ENCODE results near the gene WNT9A. TPM values are rescaled to one million over a fixed set of nuclear protein-coding genes. Genes with fewer than 3 reads are reported as not detected.

Gene WNT9A
- polyA plus RNA-seq, 3 donors, result not detected

DNA sequence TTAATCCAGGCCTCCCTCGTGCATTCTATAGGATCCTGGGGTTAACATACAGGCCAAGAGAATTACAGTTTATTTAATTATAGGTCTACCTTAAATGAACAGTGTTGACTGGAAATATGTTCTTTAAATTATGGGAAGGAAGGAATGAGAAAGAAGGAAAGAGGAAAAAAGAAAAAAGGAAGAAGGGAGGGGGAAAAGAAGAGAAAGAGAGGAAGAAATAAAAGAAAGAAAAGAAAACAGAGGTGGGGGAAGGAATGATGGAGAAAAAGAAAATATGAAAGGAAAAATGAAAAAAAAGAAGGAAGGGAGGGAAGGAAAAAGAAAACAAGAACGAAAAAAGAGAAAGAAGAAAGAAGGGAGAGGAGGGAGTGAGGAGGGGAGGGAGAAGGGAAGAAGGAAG lies 38.5 kb downstream of the WNT9A start:
- no peaks in the 10 kb centered on the region for H3K36me3 Mint-ChIP-seq
- no peak overlapping the region for H3K9ac ChIP-seq (ENCODE audit: insufficient read depth, low read length, poor library complexity, severe bottlenecking)
- H3K36me3 ChIP-seq (replicated peaks in 1 of 2; ENCODE audit: control insufficient read depth in 1 of 2, insufficient read depth in 2 of 2, low read length in 2 of 2), result no peaks in the 10 kb centered on the region
- WGBS (ENCODE audit: insufficient coverage), result 70% methylated on average over 1 of the region's 2 CpGs
- no peaks in the 10 kb centered on the region for H3K9me3 ChIP-seq (replicated peaks in 1 of 2; ENCODE audit: control insufficient read depth in 1 of 2, insufficient read depth in 1 of 2, low read length in 2 of 2)
- no peaks in the 10 kb centered on the region for H3K27me3 ChIP-seq (ENCODE audit: control insufficient read depth in 2 of 2, insufficient read depth in 2 of 2, low read length in 2 of 2)
- H3K27ac Mint-ChIP-seq, result no peak overlapping the region
- H3K4me1 ChIP-seq (ENCODE audit: control insufficient read depth in 1 of 2, insufficient read depth in 2 of 2, low read length in 2 of 2), result no peaks in the 10 kb centered on the region
- no peak overlapping the region for H3K27ac ChIP-seq (ENCODE audit: low read depth in 1 of 2, low read length in 2 of 2)
- H3K4me3 Mint-ChIP-seq, result no peak overlapping the region
- intact Hi-C loops (cut with micrococcal nuclease), result no loop called here
- H3K4me2 ChIP-seq (replicated peaks; ENCODE audit: extremely low read depth, low read length, poor library complexity, severe bottlenecking), result no peak overlapping the region
- H3K79me2 ChIP-seq (ENCODE audit: insufficient read depth, low read length), result no peaks in the 10 kb centered on the region
- H3K9me3 Mint-ChIP-seq, result peaks cover 0 to 1% (median 0%) of the 10 kb centered on the region in 7 donors
- TF ChIP-seq, protein P1, sequence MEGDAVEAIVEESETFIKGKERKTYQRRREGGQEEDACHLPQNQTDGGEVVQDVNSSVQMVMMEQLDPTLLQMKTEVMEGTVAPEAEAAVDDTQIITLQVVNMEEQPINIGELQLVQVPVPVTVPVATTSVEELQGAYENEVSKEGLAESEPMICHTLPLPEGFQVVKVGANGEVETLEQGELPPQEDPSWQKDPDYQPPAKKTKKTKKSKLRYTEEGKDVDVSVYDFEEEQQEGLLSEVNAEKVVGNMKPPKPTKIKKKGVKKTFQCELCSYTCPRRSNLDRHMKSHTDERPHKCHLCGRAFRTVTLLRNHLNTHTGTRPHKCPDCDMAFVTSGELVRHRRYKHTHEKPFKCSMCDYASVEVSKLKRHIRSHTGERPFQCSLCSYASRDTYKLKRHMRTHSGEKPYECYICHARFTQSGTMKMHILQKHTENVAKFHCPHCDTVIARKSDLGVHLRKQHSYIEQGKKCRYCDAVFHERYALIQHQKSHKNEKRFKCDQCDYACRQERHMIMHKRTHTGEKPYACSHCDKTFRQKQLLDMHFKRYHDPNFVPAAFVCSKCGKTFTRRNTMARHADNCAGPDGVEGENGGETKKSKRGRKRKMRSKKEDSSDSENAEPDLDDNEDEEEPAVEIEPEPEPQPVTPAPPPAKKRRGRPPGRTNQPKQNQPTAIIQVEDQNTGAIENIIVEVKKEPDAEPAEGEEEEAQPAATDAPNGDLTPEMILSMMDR (IDR thresholded peaks at IDR 0.05), result no peak
- no peak overlapping the region for H2AFZ ChIP-seq (ENCODE audit: insufficient read depth, low read depth, low read length, poor library complexity, severe bottlenecking)
- no peak for DNase-seq
- no peak overlapping the region for H3K4me3 ChIP-seq (replicated peaks in 1 of 3; ENCODE audit: low read depth in 2 of 3, low read length in 3 of 3)
- H3K4me1 Mint-ChIP-seq, result peaks cover 3% of the 10 kb centered on the region
- H3K27me3 Mint-ChIP-seq (ENCODE audit: low read depth in 3 of 3), result peaks cover 0 to 4% (median 1%) of the 10 kb centered on the region in 3 donors
- no peaks in the 10 kb centered on the region for H4K20me1 ChIP-seq (ENCODE audit: insufficient read depth, low read length)

DNA sequence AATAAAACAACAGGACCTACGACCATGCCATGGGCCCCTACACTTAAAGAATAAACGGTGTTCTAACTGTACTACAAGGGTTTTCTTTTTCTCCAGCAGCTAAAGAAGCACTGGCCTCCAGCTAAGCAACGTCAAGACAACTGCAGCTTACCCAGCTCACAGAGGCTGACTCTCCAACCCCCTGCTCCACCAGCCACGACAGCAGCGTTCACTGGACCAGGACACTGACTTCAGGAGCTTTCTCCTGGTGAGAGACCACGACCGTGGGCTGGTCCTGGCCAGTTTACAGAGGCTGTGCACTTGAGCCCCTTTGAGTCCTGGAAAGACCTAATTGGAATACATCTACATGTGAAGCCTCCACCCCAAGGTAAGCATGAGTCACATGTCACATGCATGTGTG lies 39.4 kb downstream of the WNT9A start:
- no peaks in the 10 kb centered on the region for H3K36me3 ChIP-seq (replicated peaks in 1 of 2; ENCODE audit: control insufficient read depth in 1 of 2, insufficient read depth in 2 of 2, low read length in 2 of 2)
- no peak overlapping the region for H3K9ac ChIP-seq (ENCODE audit: insufficient read depth, low read length, poor library complexity, severe bottlenecking)
- intact Hi-C loops (cut with micrococcal nuclease), result no loop called here
- no peaks in the 10 kb centered on the region for H3K4me1 ChIP-seq (ENCODE audit: control insufficient read depth in 1 of 2, insufficient read depth in 2 of 2, low read length in 2 of 2)
- H3K4me3 ChIP-seq (replicated peaks in 1 of 3; ENCODE audit: low read depth in 2 of 3, low read length in 3 of 3), result no peak overlapping the region
- no peaks in the 10 kb centered on the region for H4K20me1 ChIP-seq (ENCODE audit: insufficient read depth, low read length)
- H2AFZ ChIP-seq (ENCODE audit: insufficient read depth, low read depth, low read length, poor library complexity, severe bottlenecking), result no peak overlapping the region
- Mint-ChIP-seq H3K4me3 (no peak overlapping the region), H3K27ac (no peak overlapping the region), H3K27me3 (ENCODE audit: low read depth in 3 of 3) (peaks cover 0 to 4% (median 1%) of the 10 kb centered on the region in 3 donors), H3K36me3 (no peaks in the 10 kb centered on the region), H3K9me3 (peaks cover 0 to 2% (median 0%) of the 10 kb centered on the region in 7 donors), H3K4me1 (peaks cover 3% of the 10 kb centered on the region)
- H3K27me3 ChIP-seq (ENCODE audit: control insufficient read depth in 2 of 2, insufficient read depth in 2 of 2, low read length in 2 of 2), result no peaks in the 10 kb centered on the region
- no peak overlapping the region for H3K4me2 ChIP-seq (replicated peaks; ENCODE audit: extremely low read depth, low read length, poor library complexity, severe bottlenecking)
- H3K27ac ChIP-seq (ENCODE audit: low read depth in 1 of 2, low read length in 2 of 2), result no peak overlapping the region
- H3K9me3 ChIP-seq (replicated peaks in 1 of 2; ENCODE audit: control insufficient read depth in 1 of 2, insufficient read depth in 1 of 2, low read length in 2 of 2), result no peaks in the 10 kb centered on the region
- no peaks in the 10 kb centered on the region for H3K79me2 ChIP-seq (ENCODE audit: insufficient read depth, low read length)
- TF ChIP-seq, protein P1 (IDR thresholded peaks at IDR 0.05), result no peak
- DNase-seq, result no peak
- WGBS (ENCODE audit: insufficient coverage), result 90% methylated on average over 7 of the region's 7 CpGs

Measured in CD14-positive monocyte (primary cell).